SJCRH30 (cell line): ENCODE measurements around the gene ABHD3. TPM values are rescaled to one million over a fixed set of nuclear protein-coding genes. Genes with fewer than 3 reads are reported as not detected.
"Not testable (repeated sequence)": the region's sequence is repeated elsewhere in the genome, so short reads cannot be mapped to it uniquely, and the experiment has no call there.

Source experiments
- DNase-seq, 2 experiments: peaks; one replicate each; pipeline ENCODE4 v3.0.0-alpha.2; 2015 to 2020
- H3K27ac ChIP-seq: fragments of 250-450 bp; sonication (Bioruptor Pico); 2 replicates; pipeline ENCODE4 v1.5.1; 2020; ENCODE audit warnings: mild to moderate bottlenecking, moderate library complexity
- H3K27me3 ChIP-seq: fragments of 250-450 bp; sonication (Bioruptor Pico); 2 replicates; pipeline ENCODE4 v1.5.1; 2020; ENCODE audit warnings: mild to moderate bottlenecking, moderate library complexity
- H3K36me3 ChIP-seq: fragments of 250-450 bp; sonication (Bioruptor Pico); 2 replicates; pipeline ENCODE4 v1.5.1; 2020; ENCODE audit warnings: mild to moderate bottlenecking, moderate library complexity
- H3K4me1 ChIP-seq: fragments of 250-450 bp; sonication (Bioruptor Pico); 2 replicates; pipeline ENCODE4 v1.5.1; 2020; ENCODE audit warnings: mild to moderate bottlenecking, moderate library complexity
- H3K4me3 ChIP-seq: fragments of 250-450 bp; sonication (Bioruptor Pico); 2 replicates; pipeline ENCODE4 v1.5.1; 2020; ENCODE audit warnings: mild to moderate bottlenecking, moderate library complexity
- H3K9me3 ChIP-seq: fragments of 250-450 bp; sonication (Bioruptor Pico); replicated peaks from 2 replicates; pipeline ENCODE4 v1.5.1; 2020; ENCODE audit warnings: mild to moderate bottlenecking, moderate library complexity
- total RNA-seq: library from RNA; depleted of rRNA; stranded (reverse); fragments of >200 nt; shearing (Covaris generic); gene quantifications from 2 replicates; pipeline ENCODE4 v1.2.3, GENCODE V29; 2014

ABHD3 gene
- total RNA-seq, 1 experiment from 2014 or later, result 13.2 TPM

GRCh38 chr18:21640375-21640774 lies 64.2 kb downstream of the ABHD3 start:
- not testable (repeated sequence) for H3K36me3 ChIP-seq, H3K4me3 ChIP-seq, DNase-seq, H3K4me1 ChIP-seq, H3K9me3 ChIP-seq, H3K27me3 ChIP-seq, H3K27ac ChIP-seq

- DNase-seq, result no peak
- Histone ChIP-seq H3K4me3 (no peak overlapping the region), H3K36me3 (peaks cover 3% of the 10 kb centered on the region; the same call in 1 of the 2 replicates), H3K27me3 (no peaks in the 10 kb centered on the region), H3K4me1 (no peaks in the 10 kb centered on the region), H3K9me3 (no peaks in the 10 kb centered on the region), H3K27ac (no peak overlapping the region)
These were observed 65.8 kb downstream of the ABHD3 start for GRCh38 chr18:21638822-21639221.

GRCh38 chr18:21636769-21637168 lies 67.8 kb downstream of the ABHD3 start:
- Histone ChIP-seq H3K9me3 (no peaks in the 10 kb centered on the region), H3K27ac (no peak overlapping the region), H3K4me3 (no peak overlapping the region), H3K4me1 (no peaks in the 10 kb centered on the region), H3K27me3 (no peaks in the 10 kb centered on the region), H3K36me3 (peaks cover 9% of the 10 kb centered on the region; the same call in 1 of the 2 replicates)
- no peak for DNase-seq

- Histone ChIP-seq H3K36me3 (peaks cover 19% of the 10 kb centered on the region), H3K4me3 (no peak overlapping the region), H3K27me3 (no peaks in the 10 kb centered on the region), H3K27ac (no peak overlapping the region), H3K9me3 (no peaks in the 10 kb centered on the region), H3K4me1 (no peaks in the 10 kb centered on the region)
- DNase-seq, result no peak
These were observed 69.9 kb downstream of the ABHD3 start for GRCh38 chr18:21634588-21635199.

- no peaks in the 10 kb centered on the region for H3K27me3 ChIP-seq
- H3K9me3 ChIP-seq, result no peaks in the 10 kb centered on the region
- DNase-seq, result no peak
- no peak overlapping the region for H3K4me3 ChIP-seq
- H3K4me1 ChIP-seq, result no peaks in the 10 kb centered on the region
- H3K36me3 ChIP-seq, result peaks cover 40% of the 10 kb centered on the region
- H3K27ac ChIP-seq, result no peak overlapping the region
These were observed 72.2 kb downstream of the ABHD3 start for GRCh38 chr18:21632393-21632792.

- Histone ChIP-seq H3K4me1 (no peaks in the 10 kb centered on the region), H3K9me3 (no peaks in the 10 kb centered on the region), H3K27me3 (no peaks in the 10 kb centered on the region), H3K36me3 (peaks cover 53% of the 10 kb centered on the region), H3K4me3 (no peak overlapping the region), H3K27ac (no peak overlapping the region)
- DNase-seq, result no peak
These were observed 75.3 kb downstream of the ABHD3 start for GRCh38 chr18:21629089-21629832.

- H3K4me3 ChIP-seq, H3K27ac ChIP-seq, DNase-seq, H3K27me3 ChIP-seq, H3K4me1 ChIP-seq, H3K9me3 ChIP-seq: not testable (repeated sequence)
- peaks cover 53% of the 10 kb centered on the region for H3K36me3 ChIP-seq
These were observed 82.9 kb downstream of the ABHD3 start for GRCh38 chr18:21621640-21622039.

GRCh38 chr18:21612125-21613039 lies 92.2 kb downstream of the ABHD3 start, which contains the start of gene SNRPD1:
Gene SNRPD1, plus strand, starts transcription at chr18:21612314. Its CDS starts 116 bp downstream, at chr18:21612430.
- DNase-seq, result peak; percentile 83 to 87

GRCh38 chr18:21611401-21612124 lies 93.0 kb downstream of the ABHD3 start:
- DNase-seq, H3K9me3 ChIP-seq, H3K4me1 ChIP-seq, H3K27me3 ChIP-seq: not testable (repeated sequence)
- Histone ChIP-seq H3K36me3 (peaks cover 20% of the 10 kb centered on the region), H3K27ac (peak overlapping the region; percentile 98; the same call in 1 of the 2 replicates), H3K4me3 (peak overlapping the region; percentile 96)

More at GRCh38 chr18:21612125-21613039, 92.2 kb downstream of the ABHD3 start, which contains the start of gene SNRPD1:
- Histone ChIP-seq H3K4me1 (no peaks in the 10 kb centered on the region), H3K9me3 (no peaks in the 10 kb centered on the region), H3K36me3 (peaks cover 28% of the 10 kb centered on the region), H3K4me3 (peak within 1 kb of the TSS; percentile 96), H3K27me3 (no peaks in the 10 kb centered on the region), H3K27ac (peak within 1 kb of the TSS; percentile 98)

GRCh38 chr18:21605213-21605612 lies 99.4 kb downstream of the ABHD3 start:
- H3K4me1 ChIP-seq, result no peaks in the 10 kb centered on the region
- no peaks in the 10 kb centered on the region for H3K9me3 ChIP-seq
- H3K4me3 ChIP-seq, result no peak overlapping the region
- H3K27me3 ChIP-seq, result no peaks in the 10 kb centered on the region
- no peak overlapping the region for H3K27ac ChIP-seq
- H3K36me3 ChIP-seq, result no peaks in the 10 kb centered on the region
- DNase-seq, result no peak

GRCh38 chr18:21604671-21605070 lies 99.9 kb downstream of the ABHD3 start:
- Histone ChIP-seq H3K36me3 (no peaks in the 10 kb centered on the region), H3K27ac (no peak overlapping the region), H3K9me3 (no peaks in the 10 kb centered on the region), H3K27me3 (no peaks in the 10 kb centered on the region), H3K4me3 (no peak overlapping the region), H3K4me1 (no peaks in the 10 kb centered on the region)
- no peak for DNase-seq

- Histone ChIP-seq H3K36me3 (no peaks in the 10 kb centered on the region), H3K27me3 (no peaks in the 10 kb centered on the region), H3K27ac (no peak overlapping the region), H3K9me3 (no peaks in the 10 kb centered on the region), H3K4me1 (no peaks in the 10 kb centered on the region), H3K4me3 (no peak overlapping the region)
- DNase-seq, result no peak
These were observed 102.3 kb downstream of the ABHD3 start for GRCh38 chr18:21602299-21602587.
